K562 (cell line): ENCODE results near the gene BAG5. TPM values are rescaled to one million over a fixed set of nuclear protein-coding genes. Genes with fewer than 3 reads are reported as not detected.

Experiments
- ATAC-seq: fragments of 200-7000 bp; cut with Tn5 transposase; 3 replicates; pipeline ENCODE4 v1.9.1; 2020; ENCODE audit warnings: moderate library complexity
- BruUV-seq: library from RNA; stranded (reverse); fragments of 400-500 nt; replicated peaks from 2 replicates; lab custom pipeline; 2021; lab: Mats Ljungman, UMichigan
- CTCF ChIA-PET: fragments of 300-600 bp; formaldehyde crosslinking; extraction: SDS; loops from one replicate; lab custom pipeline; 2021; ENCODE audit warnings: low intra/inter-chr PET ratio; lab: Yijun Ruan, JAX
- POLR2A ChIA-PET: fragments of 300-600, 350-650 bp; sonication (Branson Sonifier 250); formaldehyde crosslinking; extraction: SDS; loops from one replicate; lab custom pipeline; 2021; ENCODE audit warnings: antibody characterized with exemption, inconsistent platforms; lab: Yijun Ruan, JAX
- DNase-seq, 4 experiments: peaks; one replicate each; pipeline versions ENCODE4 v3.0.0 to v3.0.0-alpha.2; 2011 to 2018; ENCODE audit warnings: low spot score in 3 of 4, mixed read lengths in 3 of 4; ENCODE audit errors: extremely low read depth in 1 of 4
- FAIRE-seq: peaks from 2 replicates; lab custom pipeline; 2011; peaks lifted over from hg19 to GRCh38; lab: Jason Lieb, UNC
- H2AFZ ChIP-seq: 2 replicates; pipeline ENCODE4 v1.6.0; 2011; ENCODE audit warnings: low read depth, low read length, control low read depth, inconsistent platforms
- H3K27ac ChIP-seq: fragments of 200-600 bp; 3 replicates; pipeline ENCODE4 v1.8.0; 2011; ENCODE audit warnings: low read depth, mild to moderate bottlenecking, control low read depth, inconsistent platforms, low read length, moderate library complexity, mixed read lengths; ENCODE audit errors: extremely low read depth
- H3K27me3 ChIP-seq, 2 experiments: fragments of 300-600 bp in 1 of 2; 2 replicates in 1 of 2; 3 replicates in 1 of 2; pipeline versions ENCODE4 v1.6.0 to v1.8.0; 2011; ENCODE audit warnings: inconsistent platforms in 2 of 2, low read length in 2 of 2, mild to moderate bottlenecking in 1 of 2, mixed read lengths in 1 of 2, moderate library complexity in 1 of 2; ENCODE audit not compliant: control insufficient read depth in 2 of 2, insufficient read depth in 2 of 2
- H3K36me3 ChIP-seq: fragments of 300-600 bp; 3 replicates; pipeline ENCODE4 v1.8.0; 2011; ENCODE audit warnings: mild to moderate bottlenecking, low read length, inconsistent platforms; ENCODE audit not compliant: control insufficient read depth, insufficient read depth
- H3K4me1 ChIP-seq, 2 experiments: fragments of 200-600 bp in 1 of 2; replicated peaks in 1 of 2; 2 replicates in 1 of 2; 3 replicates in 1 of 2; pipeline versions ENCODE4 v1.5.1 to v1.8.0; 2011; ENCODE audit warnings: inconsistent platforms in 2 of 2, low read length in 2 of 2, mild to moderate bottlenecking in 1 of 2, mixed read lengths in 1 of 2, moderate library complexity in 1 of 2; ENCODE audit not compliant: control insufficient read depth in 2 of 2, insufficient read depth in 2 of 2
- H3K4me2 ChIP-seq: 2 replicates; pipeline ENCODE4 v1.6.1; 2011; ENCODE audit warnings: low read length, control low read depth, inconsistent platforms, mixed read lengths; ENCODE audit not compliant: insufficient read depth
- H3K4me3 ChIP-seq: fragments of 200-600 bp; sonication (generic), shearing (Covaris generic); 2 replicates; pipeline ENCODE4 v1.5.1; 2016; ENCODE audit warnings: control low read depth, inconsistent platforms
- H3K79me2 ChIP-seq: fragments of 200-600 bp; 3 replicates; pipeline ENCODE4 v1.8.0; 2011; ENCODE audit warnings: low read length, inconsistent platforms; ENCODE audit not compliant: control insufficient read depth, insufficient read depth
- H3K9ac ChIP-seq, 2 experiments: 2 replicates each; pipeline versions ENCODE4 v1.6.0 to v1.6.1; 2011; ENCODE audit warnings: low read depth in 2 of 2, low read length in 2 of 2, control low read depth in 1 of 2, inconsistent platforms in 1 of 2, mild to moderate bottlenecking in 1 of 2, mixed read lengths in 1 of 2; ENCODE audit not compliant: insufficient read depth in 1 of 2
- H3K9me1 ChIP-seq: one replicate; pipeline ENCODE4 v1.6.0; 2011; ENCODE audit warnings: inconsistent platforms, mild to moderate bottlenecking, low read length, moderate library complexity; ENCODE audit not compliant: control insufficient read depth, insufficient read depth
- H3K9me3 ChIP-seq: replicated peaks from 2 replicates; pipeline ENCODE4 v1.5.1; 2011; ENCODE audit warnings: low read depth, low read length, inconsistent platforms; ENCODE audit not compliant: control insufficient read depth, insufficient read depth
- H4K20me1 ChIP-seq: replicated peaks from 2 replicates; pipeline ENCODE4 v1.6.1; 2011; ENCODE audit warnings: low read length, inconsistent platforms, mixed read lengths; ENCODE audit not compliant: control insufficient read depth, insufficient read depth
- E2F3 ChIP-seq: fragments of 250-450 bp; sonication (Bioruptor Pico); IDR thresholded peaks from 2 replicates; pipeline ENCODE4 v1.4.0; 2020; ENCODE audit warnings: mild to moderate bottlenecking
- E2F6 ChIP-seq, 2 experiments: IDR thresholded peaks; 2 replicates each; pipeline ENCODE4 v1.6.1; 2011; ENCODE audit warnings: borderline replicate concordance in 1 of 2, control low read depth in 1 of 2, low read depth in 1 of 2, low read length in 1 of 2, mild to moderate bottlenecking in 1 of 2, mixed read lengths in 1 of 2, moderate library complexity in 1 of 2; ENCODE audit not compliant: insufficient read depth in 1 of 2, insufficient read length in 1 of 2, poor library complexity in 1 of 2, severe bottlenecking in 1 of 2; ENCODE audit errors: extremely low read depth in 1 of 2
- HSF4 ChIP-seq: fragments of 250-450 bp; sonication (Bioruptor Pico); IDR thresholded peaks from 2 replicates; pipeline ENCODE4 v2.1.2; 2022; ENCODE audit warnings: mild to moderate bottlenecking, moderate library complexity, borderline replicate concordance
- PHTF2 ChIP-seq: fragments of 250-450 bp; sonication (Bioruptor Pico); IDR thresholded peaks from 2 replicates; pipeline ENCODE4 v1.5.0; 2021; ENCODE audit warnings: mild to moderate bottlenecking
- SREBF2 ChIP-seq: sonication (generic); formaldehyde crosslinking; IDR thresholded peaks from 2 replicates; pipeline ENCODE4 v1.4.0; 2020; ENCODE audit warnings: mild to moderate bottlenecking, missing genetic modification reagents
- TEAD4 ChIP-seq, 2 experiments: sonication (generic) in 1 of 2; formaldehyde crosslinking in 1 of 2; IDR thresholded peaks; 2 replicates each; pipeline versions ENCODE4 v1.6.1 to v1.8.0; 2012 to 2022; ENCODE audit warnings: borderline replicate concordance in 1 of 2, inconsistent platforms in 1 of 2, low read length in 1 of 2, mild to moderate bottlenecking in 1 of 2, missing genetic modification reagents in 1 of 2
- ZNF12 ChIP-seq: sonication (generic); formaldehyde crosslinking; IDR thresholded peaks from 2 replicates; pipeline ENCODE4 v1.4.0; 2020; ENCODE audit warnings: mild to moderate bottlenecking, missing genetic modification reagents
- ZNF407 ChIP-seq: fragments of 450-650 bp; IDR thresholded peaks from 2 replicates; pipeline ENCODE4 v1.6.1; 2016; ENCODE audit warnings: low read depth
- ZNF436 ChIP-seq: fragments of 250-450, 450-650 bp; sonication (Bioruptor Pico); formaldehyde crosslinking; IDR thresholded peaks from 2 replicates; pipeline ENCODE4 v1.7.0; 2020; ENCODE audit warnings: mild to moderate bottlenecking
- ZNF507 ChIP-seq: conservative IDR thresholded peaks from 2 replicates; pipeline ENCODE4 v1.6.1; 2017; ENCODE audit warnings: missing genetic modification characterization, missing compliant biosample characterization
- ZNF586 ChIP-seq: fragments of 450-650 bp; formaldehyde crosslinking; conservative IDR thresholded peaks from 2 replicates; pipeline ENCODE4 v1.4.0; 2020; ENCODE audit warnings: mild to moderate bottlenecking, moderate library complexity
- WGBS: fragments of 100-300 bp; shearing (Covaris generic); methylation state at CpG from one replicate; pipeline ENCODE4 v1.1.6; 2016; ENCODE audit warnings: low coverage, mixed read lengths; ENCODE audit not compliant: insufficient coverage; ENCODE audit errors: missing lambda C conversion rate; 5-methylcytosine and 5-hydroxymethylcytosine counted together
- in situ Hi-C: fragments of 300-500 bp; cut with MboI; formaldehyde crosslinking; loops from 4 replicates; pipeline ENCODE4 v1.15.0; 2018; ENCODE audit warnings: inconsistent platforms, mixed read lengths
- intact Hi-C: fragments of 100-400 bp; cut with micrococcal nuclease; formaldehyde crosslinking; loops from 2 replicates; pipeline ENCODE4 v1.14.2; 2022
- polyA plus RNA-seq, 8 experiments: library from polyadenylated mRNA; depleted of rRNA in 4 of 8; stranded (reverse) in 5 of 8; unstranded in 3 of 8; fragments of >200 nt; fragmentation: Nextera tagmentation in 2 of 8; fragmentation: Illumina TruSeq in 1 of 8; extraction: Ambion mirVana in 2 of 8; extraction: Trizol in 1 of 8; gene quantifications; 2 replicates each; pipeline versions ENCODE4 v1.2.1 to v1.2.3, GENCODE V29; 2011 to 2014; ENCODE audit warnings: inconsistent platforms in 1 of 8, missing spikeins in 1 of 8
- total RNA-seq, 7 experiments: library from RNA; depleted of rRNA in 6 of 7; stranded (reverse); fragments of >200 nt in 6 of 7; fragmentation: Illumina TruSeq in 2 of 7; extraction: Trizol in 2 of 7; gene quantifications; 2 replicates each; pipeline versions ENCODE4 v1.2.1 to v1.2.3, GENCODE V29; 2011 to 2021; ENCODE audit warnings: low replicate concordance in 1 of 7

The BAG5 gene
- total and polyA plus RNA-seq, 9 of the 15 experiments (the other 6 are each of a cell fraction or from before 2014, with no cell fraction given) = 7.9 to 21.4 (median 13.2) TPM

- Histone ChIP-seq H3K4me2 (peak within 1 kb of the TSS; percentile 78), H3K4me3 (peak within 1 kb of the TSS; percentile 60), H3K9me1 (no peaks in the 10 kb centered on the region), H3K9ac (peak within 1 kb of the TSS; percentile 73 to 93), H3K4me1 (peaks cover 44 to 90% of the 10 kb centered on the region in 2 experiments), H3K9me3 (no peaks in the 10 kb centered on the region), H4K20me1 (peaks cover 13% of the 10 kb centered on the region; the same call in 1 of the 2 replicates), H3K27me3 (no peaks in the 10 kb centered on the region), H3K79me2 (peaks cover 23% of the 10 kb centered on the region), H3K27ac (peak within 1 kb of the TSS; percentile 83), H3K36me3 (peaks cover 23% of the 10 kb centered on the region; the same call in 1 of the 3 replicates), H2AFZ (peak within 1 kb of the TSS; percentile 59)
- POLR2A ChIA-PET = interaction anchor here (0.6 to 2.5 kb wide), 6 partner anchors 11 to 1107 kb away, joined by 3 to 12 read pairs (median 4); no protein-coding TSS in a partner anchor
- CTCF ChIA-PET = no interaction called here
- FAIRE-seq (no peak), DNase-seq (peak; percentile 73 to 85 (median 78)), ATAC-seq (peak; percentile 26)
- intact Hi-C loops = loop anchor here (10.0 kb wide), 1 partner anchor 128 kb away; no protein-coding TSS in a partner anchor
- in situ Hi-C loops = no loop called here
- BruUV-seq = no TSS peak
- 37% methylated on average over 39 of the region's 107 CpGs for WGBS
- TF ChIP-seq E2F6 (IDR thresholded peaks at IDR 0.05; ENCODE audit: borderline replicate concordance in 1 of 2, extremely low read depth in 1 of 2, insufficient read depth in 1 of 2, insufficient read length in 1 of 2, low read depth in 1 of 2, low read length in 1 of 2, poor library complexity in 1 of 2, severe bottlenecking in 1 of 2) (peak in 1 of 2 experiments; percentile 78), ZNF12 (CRISPR knock-in tag) (no peak), ZNF507 (no peak), TEAD4 (IDR thresholded peaks at IDR 0.05; ENCODE audit: low read length) (no peak), TEAD4 (CRISPR knock-in tag; IDR thresholded peaks at IDR 0.05; ENCODE audit: borderline replicate concordance) (no peak), ZNF436 (CRISPR knock-in tag) (no peak), HSF4 (CRISPR knock-in tag) (no peak), ZNF407 (no peak), E2F3 (no peak), SREBF2 (CRISPR knock-in tag) (no peak), PHTF2 (CRISPR knock-in tag) (no peak), ZNF586 (CRISPR knock-in tag) (no peak)
Measured at GRCh38 chr14:103522649-103523574, 39.5 kb downstream of the BAG5 start, which contains the start of gene CKB. Gene CKB, minus strand, starts transcription at chr14:103522830. Its CDS starts 337 bp downstream, at chr14:103522493.
